Endodermal cell (in vitro differentiated cells): ENCODE results near the gene FABP1. TPM values are rescaled to one million over a fixed set of nuclear protein-coding genes. Genes with fewer than 3 reads are reported as not detected.

ENCODE experiments used
- DNase-seq: peaks from one replicate; pipeline ENCODE4 v3.0.0-alpha.2; 2017
- H3K27ac ChIP-seq: 2 replicates; pipeline ENCODE4 v1.5.1; 2013; ENCODE audit warnings: mild to moderate bottlenecking, low read depth, low read length, moderate library complexity
- H3K27me3 ChIP-seq: 2 replicates; pipeline ENCODE4 v1.6.1; 2013; ENCODE audit warnings: mild to moderate bottlenecking, low read length, moderate library complexity; ENCODE audit not compliant: insufficient read depth, control insufficient read depth, poor library complexity, severe bottlenecking
- H3K36me3 ChIP-seq: 2 replicates; pipeline ENCODE4 v1.7.0; 2013; ENCODE audit warnings: mild to moderate bottlenecking, low read length, moderate library complexity; ENCODE audit not compliant: control insufficient read depth, insufficient read depth
- H3K4me1 ChIP-seq: one replicate; pipeline ENCODE4 v1.7.0; 2013; ENCODE audit warnings: low read length; ENCODE audit not compliant: control insufficient read depth, insufficient read depth
- H3K4me3 ChIP-seq: 2 replicates; pipeline ENCODE4 v1.5.1; 2013; ENCODE audit warnings: mild to moderate bottlenecking, low read length, moderate library complexity
- H3K9ac ChIP-seq: 2 replicates; pipeline ENCODE4 v1.6.1; 2013; ENCODE audit warnings: mild to moderate bottlenecking, low read length, moderate library complexity; ENCODE audit not compliant: poor library complexity, severe bottlenecking; ENCODE audit errors: extremely low read depth
- H3K9me3 ChIP-seq: 2 replicates; pipeline ENCODE4 v1.6.1; 2013; ENCODE audit warnings: mild to moderate bottlenecking, low read length, moderate library complexity; ENCODE audit not compliant: control insufficient read depth
- H3K27ac Mint-ChIP-seq: 2 replicates; pipeline ENCODE4 v1.8.0; 2020; ENCODE audit warnings: mixed read lengths
- H3K27me3 Mint-ChIP-seq: 2 replicates; pipeline ENCODE4 v1.8.0; 2021; ENCODE audit warnings: mild to moderate bottlenecking, mixed read lengths; ENCODE audit not compliant: insufficient read depth
- H3K36me3 Mint-ChIP-seq: 2 replicates; pipeline ENCODE4 v1.8.0; 2020; ENCODE audit warnings: low read depth, mixed read lengths
- H3K4me1 Mint-ChIP-seq: 2 replicates; pipeline ENCODE4 v1.8.0; 2020; ENCODE audit warnings: mixed read lengths
- H3K4me3 Mint-ChIP-seq: 2 replicates; pipeline ENCODE4 v1.8.0; 2020; ENCODE audit warnings: mild to moderate bottlenecking, moderate library complexity, mixed read lengths
- H3K9me3 Mint-ChIP-seq: 2 replicates; pipeline ENCODE4 v1.8.0; 2020; ENCODE audit warnings: mild to moderate bottlenecking, mixed read lengths
- CTCF ChIP-seq: fragments of 200-600 bp; sonication (generic); conservative IDR thresholded peaks from 2 replicates; pipeline ENCODE4 v1.5.0; 2021; ENCODE audit warnings: antibody characterized with exemption, mild to moderate bottlenecking
- WGBS, 2 experiments: methylation state at CpG; one replicate each; pipeline versions ENCODE4 v1.1.5 to v1.1.7; 2013; ENCODE audit warnings: missing lambda C conversion rate in 2 of 2, mixed read lengths in 1 of 2; ENCODE audit not compliant: insufficient coverage in 1 of 2, insufficient read length in 1 of 2; 5-methylcytosine and 5-hydroxymethylcytosine counted together
- total RNA-seq, 2 donors: library from RNA; stranded (reverse); fragmentation: NEBNext Ultra II Directional in 1 of 2; extraction: Animal tissue kit (Norgen Biotek cat#: 25700) in 1 of 2; gene quantifications; 2 replicates in 1 of 2; 3 replicates in 1 of 2; pipeline ENCODE4 v1.2.1, GENCODE V29; 2021

Gene FABP1
- total RNA-seq, 2 donors from 2014 or later: not detected

GRCh38 chr2:88125924-88126771, 1.7 kb downstream of the FABP1 start:
- peaks cover 28% of the 10 kb centered on the region for H3K27me3 Mint-ChIP-seq
- DNase-seq: no peak
- no peak overlapping the region for H3K27ac ChIP-seq

GRCh38 chr2:88125344-88125923, 2.4 kb downstream of the FABP1 start:
- H3K27ac Mint-ChIP-seq: no peak overlapping the region
- Histone ChIP-seq H3K9ac (no peak overlapping the region), H3K4me1 (no peaks in the 10 kb centered on the region), H3K27me3 (peaks cover 60% of the 10 kb centered on the region), H3K4me3 (no peak overlapping the region), H3K36me3 (no peaks in the 10 kb centered on the region), H3K9me3 (no peaks in the 10 kb centered on the region), H3K27ac (no peak overlapping the region)
- H3K9me3 Mint-ChIP-seq: no peaks in the 10 kb centered on the region
- no peak overlapping the region for H3K4me3 Mint-ChIP-seq
- peaks cover 28% of the 10 kb centered on the region for H3K27me3 Mint-ChIP-seq
- TF ChIP-seq CTCF: no peak
- WGBS, 2 experiments: 83 to 85% methylated on average over 1 to 3 of the region's 3 CpGs
- H3K4me1 Mint-ChIP-seq: no peaks in the 10 kb centered on the region
- no peaks in the 10 kb centered on the region for H3K36me3 Mint-ChIP-seq
- DNase-seq: no peak

More at GRCh38 chr2:88125924-88126771, 1.7 kb downstream of the FABP1 start:
- Histone ChIP-seq H3K4me3 (no peak overlapping the region), H3K9ac (no peak overlapping the region), H3K4me1 (no peaks in the 10 kb centered on the region), H3K9me3 (no peaks in the 10 kb centered on the region), H3K27me3 (peaks cover 60% of the 10 kb centered on the region), H3K36me3 (no peaks in the 10 kb centered on the region)
- no peaks in the 10 kb centered on the region for H3K9me3 Mint-ChIP-seq
- 88 to 94% methylated on average over 8 to 11 of the region's 11 CpGs for WGBS, 2 experiments
- H3K4me1 Mint-ChIP-seq: no peaks in the 10 kb centered on the region
- no peak overlapping the region for H3K4me3 Mint-ChIP-seq
- no peak overlapping the region for H3K27ac Mint-ChIP-seq
- no peak for TF ChIP-seq CTCF
- H3K36me3 Mint-ChIP-seq: no peaks in the 10 kb centered on the region

GRCh38 chr2:88123975-88124917, 3.6 kb downstream of the FABP1 start:
- Histone ChIP-seq H3K4me3 (no peak overlapping the region), H3K9ac (no peak overlapping the region), H3K36me3 (no peaks in the 10 kb centered on the region), H3K27me3 (peaks cover 54% of the 10 kb centered on the region), H3K27ac (no peak overlapping the region), H3K9me3 (no peaks in the 10 kb centered on the region), H3K4me1 (no peaks in the 10 kb centered on the region)
- 92 to 94% methylated on average over 2 to 8 of the region's 9 CpGs for WGBS, 2 experiments
- peaks cover 28% of the 10 kb centered on the region for H3K27me3 Mint-ChIP-seq
- no peak overlapping the region for H3K27ac Mint-ChIP-seq
- H3K9me3 Mint-ChIP-seq: no peaks in the 10 kb centered on the region
- H3K4me1 Mint-ChIP-seq: no peaks in the 10 kb centered on the region
- no peak for TF ChIP-seq CTCF
- no peak for DNase-seq
- H3K4me3 Mint-ChIP-seq: no peak overlapping the region
- H3K36me3 Mint-ChIP-seq: no peaks in the 10 kb centered on the region
